ENCODE results near the gene GOPC.

GOPC gene

DNA sequence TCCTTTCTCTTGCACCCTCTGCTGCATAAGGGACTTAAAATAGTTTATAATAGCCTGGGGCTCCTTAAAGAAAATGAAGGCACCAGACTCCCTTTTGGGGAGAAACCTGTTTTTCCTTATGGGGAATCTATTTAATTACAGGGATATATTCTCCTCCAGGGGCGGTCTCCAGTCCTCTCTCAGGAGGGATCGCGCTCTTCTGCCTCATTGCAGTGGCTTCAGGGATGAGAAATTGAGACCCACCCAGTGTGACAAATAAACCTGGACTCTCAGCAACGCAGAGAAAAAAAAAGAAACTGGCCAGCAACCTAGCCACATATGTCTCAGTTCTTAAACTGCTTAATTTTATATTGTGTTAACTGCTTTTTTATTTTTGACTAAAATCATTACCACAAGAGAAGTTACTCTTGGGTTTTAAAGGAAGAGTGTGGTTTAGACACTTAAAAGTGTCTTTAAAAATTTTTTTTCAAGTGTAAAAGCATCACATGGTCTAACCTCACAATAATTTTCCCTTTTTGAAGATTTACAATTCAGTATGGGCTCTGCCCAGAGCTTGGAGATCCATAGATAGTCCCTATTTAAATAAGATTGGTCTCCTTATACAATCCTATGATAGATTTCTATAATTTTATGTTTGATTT lies 11.7 kb upstream of the GOPC start:
- Histone ChIP-seq H3K4me1 (ENCODE audit: control insufficient read depth, insufficient read depth, low read depth, low read length) (no peaks in the 10 kb centered on the region), H2BK120ac (ENCODE audit: low read depth, low read length) (no peak overlapping the region)
- WGBS, result 59% methylated on average over 3 of the region's 4 CpGs

DNA sequence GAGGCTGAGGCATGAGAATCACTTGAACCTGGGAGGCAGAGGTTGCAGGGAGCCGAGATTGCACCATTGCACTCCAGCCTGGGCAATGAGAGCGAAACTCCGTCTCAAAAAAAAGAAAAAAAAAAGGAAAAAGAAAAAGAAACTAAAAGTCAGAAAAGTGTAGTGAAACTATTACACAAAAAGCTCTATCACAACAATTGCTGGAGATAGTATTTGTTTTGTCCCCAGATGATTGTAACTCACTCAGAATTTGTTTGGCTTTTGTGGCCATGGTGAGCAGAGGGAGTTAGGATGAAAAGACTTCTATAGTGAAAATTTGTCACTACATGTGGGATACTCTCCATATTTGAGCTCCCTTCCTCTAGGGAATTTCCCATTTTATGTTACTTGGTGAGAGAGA lies 5.2 kb upstream of the GOPC start:
- H4K8ac ChIP-seq (ENCODE audit: low read length), result no peak overlapping the region
- H2BK120ac ChIP-seq (ENCODE audit: low read depth, low read length), result no peak overlapping the region
- no peak overlapping the region for H3K4me2 ChIP-seq (ENCODE audit: low read length, poor library complexity, severe bottlenecking)
- DNase-seq, result no peak
- H3K9me3 ChIP-seq (ENCODE audit: control insufficient read depth, low read length), result no peaks in the 10 kb centered on the region
- no peak overlapping the region for H3K27ac ChIP-seq (ENCODE audit: low read length, poor library complexity, severe bottlenecking)
- no peak overlapping the region for H3K18ac ChIP-seq (ENCODE audit: low read depth in 1 of 2, low read length in 2 of 2)
- no peak overlapping the region for H3K4me3 ChIP-seq (ENCODE audit: insufficient read depth in 1 of 2, low read depth in 1 of 2, low read length in 2 of 2)
- no peaks in the 10 kb centered on the region for H3K36me3 ChIP-seq (ENCODE audit: control insufficient read depth in 1 of 2, insufficient read depth in 2 of 2, low read depth in 1 of 2, low read length in 2 of 2)
- no peak overlapping the region for H2AFZ ChIP-seq (ENCODE audit: low read depth, low read length)
- H3K4me1 ChIP-seq (ENCODE audit: control insufficient read depth, insufficient read depth, low read depth, low read length), result no peaks in the 10 kb centered on the region
- H3K4ac ChIP-seq (ENCODE audit: low read depth in 1 of 2, low read length in 2 of 2), result no peak overlapping the region
- H3K79me1 ChIP-seq (replicated peaks; ENCODE audit: low read length, poor library complexity, severe bottlenecking), result no peaks in the 10 kb centered on the region
- H3K14ac ChIP-seq (ENCODE audit: low read length in 2 of 2), result no peak overlapping the region
- no peak overlapping the region for H3K9ac ChIP-seq (ENCODE audit: low read length)
- no peaks in the 10 kb centered on the region for H3K27me3 ChIP-seq (ENCODE audit: control insufficient read depth in 1 of 2, insufficient read depth in 1 of 2, low read length in 2 of 2)
- H2AK5ac ChIP-seq (ENCODE audit: low read length, severe bottlenecking), result no peak overlapping the region
- H4K91ac ChIP-seq (ENCODE audit: low read length), result no peak overlapping the region
- H3K23ac ChIP-seq (ENCODE audit: low read length in 2 of 2), result no peak overlapping the region
- no peak overlapping the region for H2BK12ac ChIP-seq (ENCODE audit: low read length in 2 of 2)
- H2BK15ac ChIP-seq (ENCODE audit: low read depth, poor library complexity, severe bottlenecking), result no peak overlapping the region
- no peak overlapping the region for H2BK5ac ChIP-seq (ENCODE audit: low read depth, low read length, poor library complexity, severe bottlenecking)
- 100% methylated on average over 1 of the region's 3 CpGs for WGBS

More for the DNA sequence above, 11.7 kb upstream of the GOPC start:
- no peak overlapping the region for H3K14ac ChIP-seq (ENCODE audit: low read length in 2 of 2)
- H2BK12ac ChIP-seq (ENCODE audit: low read length in 2 of 2), result no peak overlapping the region
- peak overlapping the region; percentile 10 for H3K4me2 ChIP-seq (ENCODE audit: low read length, poor library complexity, severe bottlenecking)
- no peak overlapping the region for H3K9ac ChIP-seq (ENCODE audit: low read length)
- no peaks in the 10 kb centered on the region for H3K36me3 ChIP-seq (ENCODE audit: control insufficient read depth in 1 of 2, insufficient read depth in 2 of 2, low read depth in 1 of 2, low read length in 2 of 2)
- no peak overlapping the region for H3K4me3 ChIP-seq (ENCODE audit: insufficient read depth in 1 of 2, low read depth in 1 of 2, low read length in 2 of 2)
- H3K9me3 ChIP-seq (ENCODE audit: control insufficient read depth, low read length), result no peaks in the 10 kb centered on the region
- H2BK15ac ChIP-seq (ENCODE audit: low read depth, poor library complexity, severe bottlenecking), result no peak overlapping the region
- no peak overlapping the region for H4K91ac ChIP-seq (ENCODE audit: low read length)
- H3K27ac ChIP-seq (ENCODE audit: low read length, poor library complexity, severe bottlenecking), result no peak overlapping the region
- peak overlapping the region; percentile 4 for H2BK5ac ChIP-seq (ENCODE audit: low read depth, low read length, poor library complexity, severe bottlenecking)
- H3K4ac ChIP-seq (ENCODE audit: low read depth in 1 of 2, low read length in 2 of 2), result no peak overlapping the region
- no peak overlapping the region for H4K8ac ChIP-seq (ENCODE audit: low read length)
- DNase-seq, result no peak
- H3K18ac ChIP-seq (ENCODE audit: low read depth in 1 of 2, low read length in 2 of 2), result no peak overlapping the region
- H2AK5ac ChIP-seq (ENCODE audit: low read length, severe bottlenecking), result no peak overlapping the region
- no peak overlapping the region for H2AFZ ChIP-seq (ENCODE audit: low read depth, low read length)
- no peaks in the 10 kb centered on the region for H3K79me1 ChIP-seq (replicated peaks; ENCODE audit: low read length, poor library complexity, severe bottlenecking)
- H3K27me3 ChIP-seq (ENCODE audit: control insufficient read depth in 1 of 2, insufficient read depth in 1 of 2, low read length in 2 of 2), result no peaks in the 10 kb centered on the region
- H3K23ac ChIP-seq (ENCODE audit: low read length in 2 of 2), result no peak overlapping the region

DNA sequence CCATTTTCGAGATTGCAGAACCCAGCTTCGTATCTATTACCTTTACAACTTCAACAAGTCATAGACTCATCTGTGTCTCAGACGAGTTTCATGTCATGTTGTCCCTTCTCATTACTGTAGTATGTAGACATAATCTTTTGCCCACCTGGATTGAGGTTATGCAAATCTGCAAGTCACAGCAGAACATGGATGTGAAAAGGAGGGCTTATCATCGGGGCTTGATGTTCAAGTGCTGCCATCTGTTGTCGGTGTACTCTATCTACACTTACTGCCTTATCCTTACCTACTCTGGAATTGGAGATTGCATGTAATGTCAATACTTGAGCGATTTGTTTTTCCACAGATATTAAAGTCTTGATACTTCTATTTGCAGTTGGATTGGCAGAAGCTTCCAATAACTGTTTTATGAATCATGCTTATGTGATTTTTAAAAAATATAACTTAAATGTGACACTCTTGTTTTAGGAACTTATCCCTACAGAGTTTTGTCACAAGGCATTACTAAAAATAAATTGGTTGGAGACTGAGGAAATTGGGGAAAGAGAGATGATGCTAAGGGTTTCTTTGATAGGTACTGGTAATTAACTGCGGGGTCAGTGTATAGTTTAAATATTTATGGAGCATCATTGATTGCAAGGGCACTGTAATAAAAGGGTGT lies 3.0 kb upstream of the GOPC start:
- WGBS, result 56% methylated on average over 4 of the region's 7 CpGs
- peak; percentile 78 for DNase-seq
- H2BK120ac ChIP-seq (ENCODE audit: low read depth, low read length), result no peak overlapping the region

DNA sequence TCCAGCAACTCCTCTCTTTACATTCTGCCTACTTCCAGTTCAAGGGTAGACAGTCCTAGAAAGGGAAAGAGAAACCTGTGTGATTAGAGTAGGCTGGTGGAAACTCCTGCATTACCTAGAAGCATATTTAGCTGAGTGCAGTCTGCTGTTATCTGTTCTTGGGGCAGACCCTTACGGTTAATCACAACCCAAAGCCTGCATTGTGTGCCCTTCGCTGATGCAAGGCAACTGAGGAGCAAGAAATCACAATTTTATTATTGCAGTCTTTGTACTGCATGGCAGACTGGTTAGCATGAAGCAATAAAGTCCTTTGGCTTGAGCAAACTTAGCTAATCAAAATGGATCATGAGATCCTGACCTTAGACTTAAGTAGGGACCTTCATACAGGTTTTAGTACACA lies 1.5 kb upstream of the GOPC start:
- Histone ChIP-seq H4K8ac (ENCODE audit: low read length) (no peak overlapping the region), H2BK5ac (ENCODE audit: low read depth, low read length, poor library complexity, severe bottlenecking) (no peak overlapping the region), H3K9ac (ENCODE audit: low read length) (no peak overlapping the region), H3K4me1 (ENCODE audit: control insufficient read depth, insufficient read depth, low read depth, low read length) (peaks cover 2% of the 10 kb centered on the region), H3K18ac (ENCODE audit: low read depth in 1 of 2, low read length in 2 of 2) (peak overlapping the region in 1 of 2 experiments; percentile 34), H3K36me3 (ENCODE audit: control insufficient read depth in 1 of 2, insufficient read depth in 2 of 2, low read depth in 1 of 2, low read length in 2 of 2) (no peaks in the 10 kb centered on the region), H3K9me3 (ENCODE audit: control insufficient read depth, low read length) (no peaks in the 10 kb centered on the region), H4K91ac (ENCODE audit: low read length) (no peak overlapping the region), H3K14ac (ENCODE audit: low read length in 2 of 2) (no peak overlapping the region), H2AFZ (ENCODE audit: low read depth, low read length) (no peak overlapping the region), H3K79me1 (replicated peaks; ENCODE audit: low read length, poor library complexity, severe bottlenecking) (no peaks in the 10 kb centered on the region), H2AK5ac (ENCODE audit: low read length, severe bottlenecking) (peak overlapping the region; percentile 94), H3K4ac (ENCODE audit: low read depth in 1 of 2, low read length in 2 of 2) (no peak overlapping the region), H2BK15ac (ENCODE audit: low read depth, poor library complexity, severe bottlenecking) (no peak overlapping the region), H3K27ac (ENCODE audit: low read length, poor library complexity, severe bottlenecking) (no peak overlapping the region), H3K23ac (ENCODE audit: low read length in 2 of 2) (no peak overlapping the region), H3K27me3 (ENCODE audit: control insufficient read depth in 1 of 2, insufficient read depth in 1 of 2, low read length in 2 of 2) (no peaks in the 10 kb centered on the region), H2BK120ac (ENCODE audit: low read depth, low read length) (no peak overlapping the region), H3K4me2 (ENCODE audit: low read length, poor library complexity, severe bottlenecking) (no peak overlapping the region), H3K4me3 (ENCODE audit: insufficient read depth in 1 of 2, low read depth in 1 of 2, low read length in 2 of 2) (no peak overlapping the region), H2BK12ac (ENCODE audit: low read length in 2 of 2) (no peak overlapping the region)
- DNase-seq, result no peak
- 96% methylated on average over 2 of the region's 2 CpGs for WGBS

More for the DNA sequence above, 3.0 kb upstream of the GOPC start:
- H3K27ac ChIP-seq (ENCODE audit: low read length, poor library complexity, severe bottlenecking), result no peak overlapping the region
- no peaks in the 10 kb centered on the region for H3K9me3 ChIP-seq (ENCODE audit: control insufficient read depth, low read length)
- no peak overlapping the region for H3K4ac ChIP-seq (ENCODE audit: low read depth in 1 of 2, low read length in 2 of 2)
- H3K4me3 ChIP-seq (ENCODE audit: insufficient read depth in 1 of 2, low read depth in 1 of 2, low read length in 2 of 2), result no peak overlapping the region
- H3K9ac ChIP-seq (ENCODE audit: low read length), result no peak overlapping the region
- no peak overlapping the region for H3K4me2 ChIP-seq (ENCODE audit: low read length, poor library complexity, severe bottlenecking)
- H3K36me3 ChIP-seq (ENCODE audit: control insufficient read depth in 1 of 2, insufficient read depth in 2 of 2, low read depth in 1 of 2, low read length in 2 of 2), result no peaks in the 10 kb centered on the region
- no peak overlapping the region for H2BK15ac ChIP-seq (ENCODE audit: low read depth, poor library complexity, severe bottlenecking)
- H3K18ac ChIP-seq (ENCODE audit: low read depth in 1 of 2, low read length in 2 of 2), result no peak overlapping the region
- no peak overlapping the region for H2AK5ac ChIP-seq (ENCODE audit: low read length, severe bottlenecking)
- no peak overlapping the region for H2BK12ac ChIP-seq (ENCODE audit: low read length in 2 of 2)
- H3K4me1 ChIP-seq (ENCODE audit: control insufficient read depth, insufficient read depth, low read depth, low read length), result no peaks in the 10 kb centered on the region
- H3K23ac ChIP-seq (ENCODE audit: low read length in 2 of 2), result no peak overlapping the region
- H4K91ac ChIP-seq (ENCODE audit: low read length), result no peak overlapping the region
- H2AFZ ChIP-seq (ENCODE audit: low read depth, low read length), result no peak overlapping the region
- H3K27me3 ChIP-seq (ENCODE audit: control insufficient read depth in 1 of 2, insufficient read depth in 1 of 2, low read length in 2 of 2), result no peaks in the 10 kb centered on the region
- no peak overlapping the region for H3K14ac ChIP-seq (ENCODE audit: low read length in 2 of 2)
- no peaks in the 10 kb centered on the region for H3K79me1 ChIP-seq (replicated peaks; ENCODE audit: low read length, poor library complexity, severe bottlenecking)
- H4K8ac ChIP-seq (ENCODE audit: low read length), result no peak overlapping the region
- no peak overlapping the region for H2BK5ac ChIP-seq (ENCODE audit: low read depth, low read length, poor library complexity, severe bottlenecking)

All from mesenchymal stem cell (in vitro differentiated cells and primary cell).